PC-9 (cell line): ENCODE measurements around the gene ADGRB3. TPM values are rescaled to one million over a fixed set of nuclear protein-coding genes. Genes with fewer than 3 reads are reported as not detected.

ENCODE experiments used
- BruUV-seq: library from RNA; stranded (reverse); fragments of 400-500 nt; replicated peaks from 2 replicates; lab custom pipeline; 2021; lab: Mats Ljungman, UMichigan
- CTCF ChIA-PET: fragments of 300-600 bp; sonication (Branson Sonifier 250); formaldehyde crosslinking; loops from one replicate; lab custom pipeline; 2022; ENCODE audit warnings: antibody characterized with exemption; lab: Charles Lee
- POLR2A ChIA-PET: fragments of 300-600 bp; sonication (Branson Sonifier 250); formaldehyde crosslinking; loops from one replicate; lab custom pipeline; 2022; ENCODE audit warnings: antibody characterized with exemption; ENCODE audit not compliant: unreplicated experiment; lab: Charles Lee
- DNase-seq, 2 experiments: peaks; one replicate each; pipeline versions ENCODE4 v3.0.0 to v3.0.0-alpha.2; 2015 to 2022; ENCODE audit warnings: mixed read lengths in 1 of 2
- H2AFZ ChIP-seq: fragments of 200-600 bp; sonication (generic); 2 replicates; pipeline ENCODE4 v1.8.1; 2017; ENCODE audit warnings: antibody characterized with exemption
- H3F3A ChIP-seq: fragments of 200-600 bp; sonication (generic); 2 replicates; pipeline ENCODE4 v1.8.1; 2017; ENCODE audit warnings: antibody characterized with exemption, mild to moderate bottlenecking, low read depth; ENCODE audit not compliant: insufficient read depth
- H3K27ac ChIP-seq: fragments of 200-600 bp; sonication (generic); 2 replicates; pipeline ENCODE4 v1.6.1; 2016; ENCODE audit warnings: mixed run types
- H3K27me3 ChIP-seq: fragments of 200-600 bp; sonication (generic); 2 replicates; pipeline ENCODE4 v1.6.1; 2016; ENCODE audit warnings: low read depth, mixed run types; ENCODE audit not compliant: insufficient read depth
- H3K36me3 ChIP-seq: fragments of 200-600 bp; sonication (generic); 2 replicates; pipeline ENCODE4 v1.6.1; 2016; ENCODE audit warnings: low read depth, mixed run types
- H3K4me1 ChIP-seq: fragments of 200-600 bp; sonication (generic); replicated peaks from 2 replicates; pipeline ENCODE4 v1.6.1; 2016; ENCODE audit warnings: mixed run types; ENCODE audit not compliant: insufficient read depth
- H3K4me2 ChIP-seq: fragments of 200-600 bp; sonication (generic); 2 replicates; pipeline ENCODE4 v1.6.1; 2017; ENCODE audit warnings: mixed run types
- H3K4me3 ChIP-seq: fragments of 200-600 bp; sonication (generic); 2 replicates; pipeline ENCODE4 v1.6.1; 2016; ENCODE audit warnings: mixed run types
- H3K79me2 ChIP-seq: fragments of 200-600 bp; sonication (generic); 2 replicates; pipeline ENCODE4 v1.6.1; 2017; ENCODE audit warnings: low read depth, mixed run types
- H3K9me2 ChIP-seq: fragments of 200-600 bp; sonication (generic); 2 replicates; pipeline ENCODE4 v1.8.1; 2017; ENCODE audit warnings: mild to moderate bottlenecking; ENCODE audit not compliant: insufficient read depth
- H3K9me3 ChIP-seq: fragments of 200-600 bp; sonication (generic); 2 replicates; pipeline ENCODE4 v1.8.1; 2016; ENCODE audit warnings: low read depth; ENCODE audit not compliant: insufficient read depth
- H4K20me1 ChIP-seq: fragments of 200-600 bp; sonication (generic); 2 replicates; pipeline ENCODE4 v1.8.1; 2017; ENCODE audit not compliant: insufficient read depth
- CTCF ChIP-seq: fragments of 200-600 bp; sonication (generic); conservative IDR thresholded peaks from 2 replicates; pipeline ENCODE4 v1.6.1; 2017; ENCODE audit warnings: mixed run types, antibody characterized with exemption, mild to moderate bottlenecking, moderate library complexity
- EZH2 ChIP-seq: fragments of 200-600 bp; sonication (generic); IDR thresholded peaks from 2 replicates; pipeline ENCODE4 v1.8.0; 2017; ENCODE audit warnings: antibody characterized with exemption, low read depth
- intact Hi-C: fragments of 100-400 bp; cut with micrococcal nuclease; formaldehyde crosslinking; loops from one replicate; pipeline ENCODE4 v1.10.0; 2022; ENCODE audit not compliant: unreplicated experiment
- total RNA-seq: library from RNA; stranded (reverse); gene quantifications from 2 replicates; pipeline ENCODE4 v1.2.3, GENCODE V29; 2021

Gene ADGRB3
- total RNA-seq, 1 experiment from 2014 or later = not detected

- DNase-seq = no peak
- CTCF ChIA-PET = no interaction called here
- intact Hi-C loops = no loop called here
- Histone ChIP-seq H3K27ac (no peak overlapping the region), H3K79me2 (no peaks in the 10 kb centered on the region), H3K4me1 (no peaks in the 10 kb centered on the region), H3K36me3 (no peaks in the 10 kb centered on the region), H2AFZ (no peak overlapping the region), H4K20me1 (no peaks in the 10 kb centered on the region), H3K9me3 (no peaks in the 10 kb centered on the region), H3F3A (no peaks in the 10 kb centered on the region), H3K9me2 (no peaks in the 10 kb centered on the region), H3K4me2 (no peak overlapping the region), H3K27me3 (no peaks in the 10 kb centered on the region), H3K4me3 (no peak overlapping the region)
- TF ChIP-seq EZH2 = no peak
- no peak for TF ChIP-seq CTCF
- BruUV-seq = no TSS peak
- POLR2A ChIA-PET = no interaction called here
These were observed 66.1 kb downstream of the ADGRB3 start for GRCh38 chr6:68701159-68701558.

GRCh38 chr6:68704485-68704884, 69.4 kb downstream of the ADGRB3 start:
- Histone ChIP-seq H3K4me3 (no peak overlapping the region), H3K79me2 (no peaks in the 10 kb centered on the region), H3K4me2 (no peak overlapping the region), H3K9me3 (no peaks in the 10 kb centered on the region), H3K4me1 (no peaks in the 10 kb centered on the region), H3K27ac (no peak overlapping the region), H3K27me3 (no peaks in the 10 kb centered on the region), H4K20me1 (no peaks in the 10 kb centered on the region), H3K9me2 (no peaks in the 10 kb centered on the region), H2AFZ (no peak overlapping the region), H3F3A (no peaks in the 10 kb centered on the region), H3K36me3 (no peaks in the 10 kb centered on the region)
- ChIA-PET CTCF (no interaction called here), POLR2A (no interaction called here)
- no TSS peak for BruUV-seq
- DNase-seq = no peak
- intact Hi-C loops = no loop called here
- TF ChIP-seq CTCF = no peak
- TF ChIP-seq EZH2 = no peak

GRCh38 chr6:68709091-68709490, 74.0 kb downstream of the ADGRB3 start:
- Histone ChIP-seq H3K27ac (no peak overlapping the region), H3K79me2 (no peaks in the 10 kb centered on the region), H3K4me1 (no peaks in the 10 kb centered on the region), H3K36me3 (no peaks in the 10 kb centered on the region), H3K9me3 (no peaks in the 10 kb centered on the region), H4K20me1 (no peaks in the 10 kb centered on the region), H3K4me2 (no peak overlapping the region), H2AFZ (no peak overlapping the region), H3F3A (no peaks in the 10 kb centered on the region), H3K9me2 (no peaks in the 10 kb centered on the region), H3K4me3 (no peak overlapping the region), H3K27me3 (no peaks in the 10 kb centered on the region)
- POLR2A ChIA-PET = interaction anchor here (0.6 kb wide), 1 partner anchor 1679 kb away, joined by 4 read pairs; no protein-coding TSS in a partner anchor
- CTCF ChIA-PET = no interaction called here
- BruUV-seq = no TSS peak
- intact Hi-C loops = no loop called here
- DNase-seq = no peak
- TF ChIP-seq CTCF (no peak), EZH2 (no peak)
